PC-9 (cell line): ENCODE measurements around the gene ZDHHC15.

ENCODE experiments used
- CTCF ChIP-seq: fragments of 200-600 bp; sonication (generic); conservative IDR thresholded peaks from 2 replicates; pipeline ENCODE4 v1.6.1; 2017; ENCODE audit warnings: mixed run types, antibody characterized with exemption, mild to moderate bottlenecking, moderate library complexity
- EZH2 ChIP-seq: fragments of 200-600 bp; sonication (generic); IDR thresholded peaks from 2 replicates; pipeline ENCODE4 v1.8.0; 2017; ENCODE audit warnings: antibody characterized with exemption, low read depth

- TF ChIP-seq CTCF: no peak
- no peak for TF ChIP-seq EZH2
These were observed 132.4 kb downstream of the ZDHHC15 start for GRCh38 chrX:75390470-75390869.
